Caco-2 (cell line): Measurements from ENCODE around the gene ZNF148. TPM values are rescaled to one million over a fixed set of nuclear protein-coding genes. Genes with fewer than 3 reads are reported as not detected.

ENCODE experiments used
- Bru-seq: library from RNA; stranded (reverse); fragments of 400-500 nt; gene quantifications from one replicate; lab custom pipeline; 2021; lab: Mats Ljungman, UMichigan
- BruChase-seq, 2 experiments: library from RNA; stranded (reverse); fragments of 400-500 nt; gene quantifications; one replicate each; lab custom pipeline; 2021; lab: Mats Ljungman, UMichigan
- BruUV-seq: library from RNA; stranded (reverse); fragments of 400-500 nt; replicated peaks from 2 replicates; lab custom pipeline; 2021; lab: Mats Ljungman, UMichigan
- CTCF ChIA-PET: fragments of 300-600 bp; sonication (Branson Sonifier 250); formaldehyde crosslinking; loops from one replicate; lab custom pipeline; 2022; ENCODE audit warnings: antibody characterized with exemption; lab: Charles Lee
- POLR2A ChIA-PET: fragments of 300-600 bp; sonication (Branson Sonifier 250); formaldehyde crosslinking; loops from one replicate; lab custom pipeline; 2022; ENCODE audit warnings: antibody characterized with exemption; lab: Charles Lee
- DNase-seq, 2 experiments: peaks; one replicate each; pipeline versions ENCODE4 v3.0.0 to v3.0.0-alpha.2; 2020 to 2022
- H3K27me3 ChIP-seq: replicated peaks from 2 replicates; pipeline ENCODE4 v1.6.0; 2011; ENCODE audit warnings: low read length; ENCODE audit not compliant: control insufficient read depth, insufficient read depth
- H3K36me3 ChIP-seq: 2 replicates; pipeline ENCODE4 v1.5.1; 2011; ENCODE audit warnings: low read length; ENCODE audit not compliant: control insufficient read depth, insufficient read depth
- H3K4me1 ChIP-seq: fragments of 250-450 bp; sonication (Bioruptor Pico); 2 replicates; pipeline ENCODE4 v1.5.1; 2020; ENCODE audit warnings: mild to moderate bottlenecking
- H3K4me3 ChIP-seq: 2 replicates; pipeline ENCODE4 v1.5.1; 2011; ENCODE audit warnings: low read depth, mild to moderate bottlenecking, control low read depth, low read length
- H3K9me3 ChIP-seq: fragments of 250-450 bp; sonication (Bioruptor Pico); 2 replicates; pipeline ENCODE4 v1.5.1; 2020; ENCODE audit warnings: mild to moderate bottlenecking, moderate library complexity
- H3K27ac Mint-ChIP-seq: one replicate; pipeline ENCODE4 v1.8.0; 2022; ENCODE audit warnings: mixed read lengths; ENCODE audit not compliant: unreplicated experiment
- H3K27me3 Mint-ChIP-seq: one replicate; pipeline ENCODE4 v1.8.0; 2022; ENCODE audit warnings: mixed read lengths; ENCODE audit not compliant: insufficient read depth, unreplicated experiment
- H3K36me3 Mint-ChIP-seq: one replicate; pipeline ENCODE4 v1.8.0; 2022; ENCODE audit warnings: mild to moderate bottlenecking, mixed read lengths; ENCODE audit not compliant: insufficient read depth, unreplicated experiment
- H3K4me1 Mint-ChIP-seq: one replicate; pipeline ENCODE4 v1.8.0; 2022; ENCODE audit warnings: low read depth, mixed read lengths; ENCODE audit not compliant: unreplicated experiment
- H3K4me3 Mint-ChIP-seq: one replicate; pipeline ENCODE4 v1.8.0; 2022; ENCODE audit warnings: mild to moderate bottlenecking, moderate library complexity, mixed read lengths; ENCODE audit not compliant: unreplicated experiment
- H3K9me3 Mint-ChIP-seq: one replicate; pipeline ENCODE4 v1.8.0; 2022; ENCODE audit warnings: mixed read lengths; ENCODE audit not compliant: unreplicated experiment
- CTCF ChIP-seq, 2 experiments: fragments of 200-600 bp in 1 of 2; IDR thresholded peaks; 1 replicate in 1 of 2; 2 replicates in 1 of 2; pipeline versions ENCODE4 v1.5.1 to v1.8.0; 2011 to 2022; ENCODE audit warnings: antibody characterized with exemption in 1 of 2, control low read depth in 1 of 2, inconsistent platforms in 1 of 2, low read depth in 1 of 2, low read length in 1 of 2, mild to moderate bottlenecking in 1 of 2, moderate library complexity in 1 of 2; ENCODE audit not compliant: insufficient read depth in 1 of 2, severe bottlenecking in 1 of 2, unreplicated experiment in 1 of 2
- intact Hi-C: fragments of 100-400 bp; cut with micrococcal nuclease; formaldehyde crosslinking; loops from one replicate; pipeline ENCODE4 v1.10.0; 2022; ENCODE audit not compliant: unreplicated experiment
- long read RNA-seq: library from polyadenylated mRNA; stranded (forward); transcript quantifications from one replicate; pipeline ENCODE4 v2.0.0, GENCODE V29; 2022
- total RNA-seq: library from RNA; stranded (reverse); gene quantifications from 2 replicates; pipeline ENCODE4 v1.2.3, GENCODE V29; 2022

Gene ZNF148, protein sequence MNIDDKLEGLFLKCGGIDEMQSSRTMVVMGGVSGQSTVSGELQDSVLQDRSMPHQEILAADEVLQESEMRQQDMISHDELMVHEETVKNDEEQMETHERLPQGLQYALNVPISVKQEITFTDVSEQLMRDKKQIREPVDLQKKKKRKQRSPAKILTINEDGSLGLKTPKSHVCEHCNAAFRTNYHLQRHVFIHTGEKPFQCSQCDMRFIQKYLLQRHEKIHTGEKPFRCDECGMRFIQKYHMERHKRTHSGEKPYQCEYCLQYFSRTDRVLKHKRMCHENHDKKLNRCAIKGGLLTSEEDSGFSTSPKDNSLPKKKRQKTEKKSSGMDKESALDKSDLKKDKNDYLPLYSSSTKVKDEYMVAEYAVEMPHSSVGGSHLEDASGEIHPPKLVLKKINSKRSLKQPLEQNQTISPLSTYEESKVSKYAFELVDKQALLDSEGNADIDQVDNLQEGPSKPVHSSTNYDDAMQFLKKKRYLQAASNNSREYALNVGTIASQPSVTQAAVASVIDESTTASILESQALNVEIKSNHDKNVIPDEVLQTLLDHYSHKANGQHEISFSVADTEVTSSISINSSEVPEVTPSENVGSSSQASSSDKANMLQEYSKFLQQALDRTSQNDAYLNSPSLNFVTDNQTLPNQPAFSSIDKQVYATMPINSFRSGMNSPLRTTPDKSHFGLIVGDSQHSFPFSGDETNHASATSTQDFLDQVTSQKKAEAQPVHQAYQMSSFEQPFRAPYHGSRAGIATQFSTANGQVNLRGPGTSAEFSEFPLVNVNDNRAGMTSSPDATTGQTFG
- 29.4 and 33.3 TPM in 2 replicates for total RNA-seq
- Bru-seq, nascent RNA: percentile 91 among the genes with signal in this experiment
- percentile 89 among the genes with signal in this experiment for BruChase-seq, experiment 1, labeled RNA remaining after a 2-hour chase
- percentile 83 among the genes with signal in this experiment for BruChase-seq, experiment 2, labeled RNA remaining after a 6-hour chase
- long read RNA-seq, full-length matches to known transcripts: 9 of 18 reads
- long read RNA-seq, partial matches to known transcripts: 4 of 18 reads
- long read RNA-seq, other reads (novel, unspliced or antisense): 5 of 18 reads

GRCh38 chr3:125374996-125375941, at the start of gene ZNF148:
Gene ZNF148, minus strand, starts transcription at chr3:125375325. Its CDS starts 61,685 bp downstream, at chr3:125313640.
- no peaks in the 10 kb centered on the region for H3K27me3 Mint-ChIP-seq
- DNase-seq: peak; percentile 89 to 92
- H3K27ac Mint-ChIP-seq: peak within 1 kb of the TSS; percentile 98
- H3K36me3 Mint-ChIP-seq: peaks cover 29% of the 10 kb centered on the region
- Histone ChIP-seq H3K27me3 (no peaks in the 10 kb centered on the region), H3K4me3 (peak within 1 kb of the TSS; percentile 95), H3K9me3 (no peaks in the 10 kb centered on the region), H3K4me1 (peaks cover 30% of the 10 kb centered on the region), H3K36me3 (0 out of 2 replicates have a peak, but pooled peaks cover 1% of the 10 kb centered on the region)
- no peaks in the 10 kb centered on the region for H3K9me3 Mint-ChIP-seq
- peaks cover 41% of the 10 kb centered on the region for H3K4me1 Mint-ChIP-seq
- CTCF ChIA-PET: interaction anchor here (0.6 kb wide), 1 partner anchor 198 kb away, joined by 4 read pairs; no protein-coding TSS in a partner anchor
- POLR2A ChIA-PET: interaction anchor here (0.6 to 0.7 kb wide), 5 partner anchors 65 to 221 kb away, joined by 3 to 10 read pairs (median 5); partner anchors contain the start of gene SNX4
- no peak for TF ChIP-seq CTCF (IDR thresholded peaks at IDR 0.05; ENCODE audit: insufficient read depth in 1 of 2, low read depth in 1 of 2, low read length in 1 of 2, severe bottlenecking in 1 of 2, unreplicated experiment in 1 of 2)
- H3K4me3 Mint-ChIP-seq: peak within 1 kb of the TSS; percentile 100
- BruUV-seq: no TSS peak
- intact Hi-C loops: loop anchor here (5.0 to 10.0 kb wide), 2 partner anchors 67 to 310 kb away; no protein-coding TSS in a partner anchor

DNA sequence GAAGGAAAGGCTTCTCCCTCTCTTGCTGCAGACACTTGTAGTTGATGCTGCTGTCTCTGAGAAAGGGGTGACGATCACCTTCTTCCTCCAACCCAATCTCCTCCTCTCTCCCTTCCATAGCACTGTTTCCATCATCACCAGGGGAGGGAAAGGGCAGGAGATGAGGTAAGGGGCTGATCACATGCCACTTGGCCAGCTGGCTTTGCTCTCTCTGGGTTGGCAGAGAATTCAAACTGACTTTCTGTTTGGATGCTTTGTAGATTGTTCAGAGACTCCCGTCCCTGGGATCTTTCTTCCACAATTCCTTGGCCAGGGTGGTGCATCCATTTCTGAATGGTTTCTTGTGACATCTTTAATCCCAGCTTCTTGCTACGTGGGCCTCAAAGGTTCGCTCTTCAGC, 43.2 kb upstream of the ZNF148 start:
- H3K27ac Mint-ChIP-seq: no peak overlapping the region
- DNase-seq: no peak
- ChIA-PET POLR2A (no interaction called here), CTCF (no interaction called here)
- Histone ChIP-seq H3K27me3 (no peaks in the 10 kb centered on the region), H3K4me1 (no peaks in the 10 kb centered on the region), H3K4me3 (no peak overlapping the region), H3K36me3 (no peaks in the 10 kb centered on the region), H3K9me3 (no peaks in the 10 kb centered on the region; the same call in 1 of the 2 replicates)
- no peaks in the 10 kb centered on the region for H3K27me3 Mint-ChIP-seq
- no peaks in the 10 kb centered on the region for H3K36me3 Mint-ChIP-seq
- no peaks in the 10 kb centered on the region for H3K9me3 Mint-ChIP-seq
- intact Hi-C loops: no loop called here
- BruUV-seq: no TSS peak
- no peak overlapping the region for H3K4me3 Mint-ChIP-seq
- no peak for TF ChIP-seq CTCF (IDR thresholded peaks at IDR 0.05; ENCODE audit: insufficient read depth in 1 of 2, low read depth in 1 of 2, low read length in 1 of 2, severe bottlenecking in 1 of 2, unreplicated experiment in 1 of 2)
- H3K4me1 Mint-ChIP-seq: no peaks in the 10 kb centered on the region
